Measurements from ENCODE around the gene TSEN54. TPM values are rescaled to one million over a fixed set of nuclear protein-coding genes. Genes with fewer than 3 reads are reported as not detected.

The TSEN54 gene
- total RNA-seq, 1 experiment from 2014 or later = 36.6 TPM

DNA sequence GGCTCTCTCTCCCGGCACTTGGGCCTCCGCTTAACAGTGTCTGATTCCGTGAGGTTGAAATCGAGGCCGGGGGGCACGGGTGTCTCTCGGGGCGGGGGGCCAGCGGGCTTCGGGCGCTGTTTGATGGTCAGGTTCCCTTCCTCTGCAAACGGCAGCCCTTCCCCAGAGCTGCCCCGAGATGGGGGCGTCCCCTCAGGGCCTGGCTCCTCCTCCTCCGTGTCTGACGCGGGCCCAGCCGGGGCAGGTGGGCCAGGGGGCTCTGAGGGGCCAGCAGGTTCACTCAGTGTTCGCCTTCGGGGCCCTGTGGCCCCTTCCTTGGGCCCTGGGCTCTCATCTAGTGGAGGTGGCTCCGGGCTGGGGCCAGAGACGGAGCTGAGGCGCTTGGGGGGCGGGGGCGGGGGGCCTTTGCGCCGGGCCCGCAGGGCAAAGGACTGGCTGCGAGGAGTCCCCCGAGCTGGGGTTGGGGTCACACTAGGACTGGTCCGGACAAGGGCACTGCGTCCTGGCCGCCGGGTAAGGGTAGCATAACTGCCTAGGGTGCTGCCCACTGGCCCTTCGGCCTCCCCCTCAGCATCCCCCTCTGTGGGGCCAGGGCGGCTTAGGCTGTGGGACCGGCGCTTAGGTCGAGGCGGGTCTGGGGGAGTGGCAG is 14.1 kb upstream of the TSEN54 start:
- Histone ChIP-seq H3K4me3 (ENCODE audit: low read depth, low read length, poor library complexity, severe bottlenecking) (no peak overlapping the region), H3K36me3 (ENCODE audit: insufficient read depth, low read length, poor library complexity, severe bottlenecking) (peaks cover 27% of the 10 kb centered on the region), H3K27ac (ENCODE audit: low read depth, low read length, poor library complexity, severe bottlenecking) (no peak overlapping the region), H3K4me1 (ENCODE audit: insufficient read depth, low read length, poor library complexity, severe bottlenecking) (no peaks in the 10 kb centered on the region), H3K27me3 (replicated peaks; ENCODE audit: insufficient read depth, low read depth, low read length, poor library complexity) (no peaks in the 10 kb centered on the region), H3K9me3 (ENCODE audit: low read depth, low read length, poor library complexity, severe bottlenecking) (no peaks in the 10 kb centered on the region)
- BruUV-seq (replicated peaks) = no TSS peak
- intact Hi-C loops (cut with micrococcal nuclease; ENCODE audit: unreplicated experiment) = no loop called here
- CTCF ChIA-PET = interaction anchor here (0.6 kb wide), 1 partner anchor 51 kb away, joined by 4 read pairs; no protein-coding TSS in a partner anchor
- no peak for DNase-seq (ENCODE audit: low spot score)
- no peak for TF ChIP-seq EZH2 (IDR thresholded peaks at IDR 0.05; ENCODE audit: borderline replicate concordance, low read depth, low read length, poor library complexity, severe bottlenecking)
- TF ChIP-seq, protein P1, sequence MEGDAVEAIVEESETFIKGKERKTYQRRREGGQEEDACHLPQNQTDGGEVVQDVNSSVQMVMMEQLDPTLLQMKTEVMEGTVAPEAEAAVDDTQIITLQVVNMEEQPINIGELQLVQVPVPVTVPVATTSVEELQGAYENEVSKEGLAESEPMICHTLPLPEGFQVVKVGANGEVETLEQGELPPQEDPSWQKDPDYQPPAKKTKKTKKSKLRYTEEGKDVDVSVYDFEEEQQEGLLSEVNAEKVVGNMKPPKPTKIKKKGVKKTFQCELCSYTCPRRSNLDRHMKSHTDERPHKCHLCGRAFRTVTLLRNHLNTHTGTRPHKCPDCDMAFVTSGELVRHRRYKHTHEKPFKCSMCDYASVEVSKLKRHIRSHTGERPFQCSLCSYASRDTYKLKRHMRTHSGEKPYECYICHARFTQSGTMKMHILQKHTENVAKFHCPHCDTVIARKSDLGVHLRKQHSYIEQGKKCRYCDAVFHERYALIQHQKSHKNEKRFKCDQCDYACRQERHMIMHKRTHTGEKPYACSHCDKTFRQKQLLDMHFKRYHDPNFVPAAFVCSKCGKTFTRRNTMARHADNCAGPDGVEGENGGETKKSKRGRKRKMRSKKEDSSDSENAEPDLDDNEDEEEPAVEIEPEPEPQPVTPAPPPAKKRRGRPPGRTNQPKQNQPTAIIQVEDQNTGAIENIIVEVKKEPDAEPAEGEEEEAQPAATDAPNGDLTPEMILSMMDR (conservative IDR thresholded peaks at IDR 0.05; ENCODE audit: low read depth, low read length) = no peak
- POLR2A ChIA-PET (ENCODE audit: low non-redundant PET) = no interaction called here

DNA sequence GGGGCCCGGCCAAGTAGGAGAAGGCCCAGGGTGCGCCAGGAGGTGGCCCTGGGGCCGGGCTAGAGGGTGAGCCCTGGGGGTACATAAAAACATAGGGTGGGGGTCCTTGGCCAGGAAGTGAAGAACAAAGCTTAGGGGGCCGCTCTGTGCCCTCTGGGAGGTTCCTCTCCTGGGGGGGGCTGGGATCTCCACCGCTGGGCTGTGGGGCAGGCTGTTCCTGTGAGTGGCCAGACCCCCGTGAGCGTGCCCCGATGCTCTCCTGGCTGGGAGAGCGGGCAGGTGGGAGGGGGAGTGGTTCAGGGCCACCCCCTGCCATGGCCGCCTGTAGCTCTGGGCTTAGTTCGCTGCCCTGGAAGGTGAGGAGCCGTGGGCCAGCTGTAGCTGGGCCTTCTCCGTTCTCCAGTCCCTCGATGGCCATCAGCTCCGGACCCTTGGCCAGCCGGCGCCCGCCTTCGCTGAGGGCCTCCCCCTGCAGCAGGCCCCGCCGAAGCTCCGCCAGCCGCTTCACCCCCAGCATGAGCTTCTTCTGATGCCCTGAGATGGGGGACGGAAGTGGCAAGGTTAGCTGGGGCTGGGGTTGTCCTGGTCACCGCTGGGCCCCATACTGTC is 13.5 kb upstream of the TSEN54 start:
- Histone ChIP-seq H3K4me1 (ENCODE audit: insufficient read depth, low read length, poor library complexity, severe bottlenecking) (no peaks in the 10 kb centered on the region), H3K36me3 (ENCODE audit: insufficient read depth, low read length, poor library complexity, severe bottlenecking) (peaks cover 27% of the 10 kb centered on the region), H3K4me3 (ENCODE audit: low read depth, low read length, poor library complexity, severe bottlenecking) (no peak overlapping the region), H3K27me3 (replicated peaks; ENCODE audit: insufficient read depth, low read depth, low read length, poor library complexity) (no peaks in the 10 kb centered on the region), H3K27ac (ENCODE audit: low read depth, low read length, poor library complexity, severe bottlenecking) (no peak overlapping the region), H3K9me3 (ENCODE audit: low read depth, low read length, poor library complexity, severe bottlenecking) (no peaks in the 10 kb centered on the region)
- intact Hi-C loops (cut with micrococcal nuclease; ENCODE audit: unreplicated experiment) = no loop called here
- ChIA-PET CTCF (interaction anchor here (1.0 kb wide), 1 partner anchor 247 kb away, joined by 3 read pairs; no protein-coding TSS in a partner anchor), POLR2A (ENCODE audit: low non-redundant PET) (no interaction called here)
- no peak for TF ChIP-seq EZH2 (IDR thresholded peaks at IDR 0.05; ENCODE audit: borderline replicate concordance, low read depth, low read length, poor library complexity, severe bottlenecking)
- TF ChIP-seq, protein P1 (conservative IDR thresholded peaks at IDR 0.05; ENCODE audit: low read depth, low read length) = no peak
- BruUV-seq (replicated peaks) = no TSS peak
- DNase-seq (ENCODE audit: low spot score) = no peak

DNA sequence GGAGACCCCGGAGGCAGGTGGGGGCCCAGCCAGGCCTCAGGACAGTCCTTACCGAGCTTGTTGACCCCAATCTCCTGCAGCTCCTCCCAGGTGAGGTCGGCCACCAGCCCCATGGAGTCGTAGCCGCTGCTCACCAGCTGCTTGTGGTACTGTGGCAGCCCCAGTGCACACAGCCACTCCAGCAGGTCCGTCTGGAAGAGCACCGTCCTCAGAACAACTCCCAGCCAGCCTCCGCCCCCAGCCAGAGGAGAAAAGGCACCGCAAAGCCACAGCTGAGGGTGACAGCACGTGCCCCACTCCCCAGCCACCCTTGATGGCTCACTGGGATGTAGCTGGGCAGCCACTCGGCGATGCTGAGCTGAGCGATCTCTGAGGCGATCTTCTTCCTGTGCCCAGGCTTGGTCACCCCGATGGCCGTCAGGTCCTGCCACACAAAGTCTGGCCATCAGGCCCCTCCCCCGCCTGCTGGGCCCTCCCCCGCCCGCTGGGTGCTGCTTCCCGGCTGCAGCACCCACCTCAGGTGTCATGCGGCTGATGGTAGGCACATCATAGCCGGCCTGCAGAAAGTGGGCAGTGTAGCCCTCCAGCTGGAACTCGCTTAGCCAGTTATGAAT is 12.9 kb upstream of the TSEN54 start:
- DNase-seq (ENCODE audit: low spot score) = no peak
- H3K9me3 ChIP-seq (ENCODE audit: low read depth, low read length, poor library complexity, severe bottlenecking) = no peaks in the 10 kb centered on the region
- CTCF ChIA-PET = interaction anchor here (1.0 kb wide), 1 partner anchor 246 kb away, joined by 3 read pairs; no protein-coding TSS in a partner anchor
- intact Hi-C loops (cut with micrococcal nuclease; ENCODE audit: unreplicated experiment) = no loop called here
- BruUV-seq (replicated peaks) = no TSS peak
- POLR2A ChIA-PET (ENCODE audit: low non-redundant PET) = no interaction called here
- H3K4me1 ChIP-seq (ENCODE audit: insufficient read depth, low read length, poor library complexity, severe bottlenecking) = no peaks in the 10 kb centered on the region
- peaks cover 23% of the 10 kb centered on the region for H3K36me3 ChIP-seq (ENCODE audit: insufficient read depth, low read length, poor library complexity, severe bottlenecking)
- H3K27me3 ChIP-seq (replicated peaks; ENCODE audit: insufficient read depth, low read depth, low read length, poor library complexity) = no peaks in the 10 kb centered on the region
- H3K27ac ChIP-seq (ENCODE audit: low read depth, low read length, poor library complexity, severe bottlenecking) = no peak overlapping the region
- TF ChIP-seq EZH2 (IDR thresholded peaks at IDR 0.05; ENCODE audit: borderline replicate concordance, low read depth, low read length, poor library complexity, severe bottlenecking) = no peak
- TF ChIP-seq, protein P1 (conservative IDR thresholded peaks at IDR 0.05; ENCODE audit: low read depth, low read length) = no peak
- no peak overlapping the region for H3K4me3 ChIP-seq (ENCODE audit: low read depth, low read length, poor library complexity, severe bottlenecking)

Measured in A673 (cell line).